Measurements from ENCODE around the gene TPST2.

TPST2 gene

GRCh38 chr22:26576026-26576680, 13.8 kb downstream of the TPST2 start:
- no peak overlapping the region for H3K27ac ChIP-seq (ENCODE audit: low read length)
- no peaks in the 10 kb centered on the region for H3K27me3 ChIP-seq (ENCODE audit: low read depth, low read length)
- H3K36me3 ChIP-seq (ENCODE audit: control insufficient read depth in 1 of 2, insufficient read depth in 2 of 2, low read length in 2 of 2), result no peaks in the 10 kb centered on the region
- H3K4me3 ChIP-seq (ENCODE audit: low read depth in 1 of 2, low read length in 2 of 2), result no peak overlapping the region
- no peaks in the 10 kb centered on the region for H3K9me3 ChIP-seq (ENCODE audit: control insufficient read depth in 1 of 2, low read length in 2 of 2)
- peaks cover 3 to 6% of the 10 kb centered on the region in 2 donors for H3K4me1 ChIP-seq (ENCODE audit: control insufficient read depth in 1 of 2, insufficient read depth in 2 of 2, low read length in 2 of 2)

- H3K4me3 ChIP-seq (ENCODE audit: low read depth in 1 of 2, low read length in 2 of 2), result no peak overlapping the region
- H3K4me1 ChIP-seq (ENCODE audit: control insufficient read depth in 1 of 2, insufficient read depth in 2 of 2, low read length in 2 of 2), result peaks cover 0 to 6% of the 10 kb centered on the region in 2 donors
- H3K27me3 ChIP-seq (ENCODE audit: low read depth, low read length), result no peaks in the 10 kb centered on the region
- H3K27ac ChIP-seq (ENCODE audit: low read length), result no peak overlapping the region
- no peaks in the 10 kb centered on the region for H3K9me3 ChIP-seq (ENCODE audit: control insufficient read depth in 1 of 2, low read length in 2 of 2)
- H3K36me3 ChIP-seq (ENCODE audit: control insufficient read depth in 1 of 2, insufficient read depth in 2 of 2, low read length in 2 of 2), result no peaks in the 10 kb centered on the region
Observed at GRCh38 chr22:26574001-26574723, 15.8 kb downstream of the TPST2 start.

GRCh38 chr22:26573026-26573662, 16.8 kb downstream of the TPST2 start:
- peak overlapping the region; percentile 2 for H3K27ac ChIP-seq (ENCODE audit: low read length)
- no peaks in the 10 kb centered on the region for H3K27me3 ChIP-seq (ENCODE audit: low read depth, low read length)
- no peaks in the 10 kb centered on the region for H3K36me3 ChIP-seq (ENCODE audit: control insufficient read depth in 1 of 2, insufficient read depth in 2 of 2, low read length in 2 of 2)
- H3K9me3 ChIP-seq (ENCODE audit: control insufficient read depth in 1 of 2, low read length in 2 of 2), result no peaks in the 10 kb centered on the region
- H3K4me3 ChIP-seq (ENCODE audit: low read depth in 1 of 2, low read length in 2 of 2), result no peak overlapping the region
- H3K4me1 ChIP-seq (ENCODE audit: control insufficient read depth in 1 of 2, insufficient read depth in 2 of 2, low read length in 2 of 2), result peaks cover 0 to 6% of the 10 kb centered on the region in 2 donors

- H3K4me1 ChIP-seq (ENCODE audit: control insufficient read depth in 1 of 2, insufficient read depth in 2 of 2, low read length in 2 of 2), result peaks cover 0 to 6% of the 10 kb centered on the region in 2 donors
- no peak overlapping the region for H3K4me3 ChIP-seq (ENCODE audit: low read depth in 1 of 2, low read length in 2 of 2)
- no peaks in the 10 kb centered on the region for H3K9me3 ChIP-seq (ENCODE audit: control insufficient read depth in 1 of 2, low read length in 2 of 2)
- H3K27ac ChIP-seq (ENCODE audit: low read length), result no peak overlapping the region
- H3K36me3 ChIP-seq (ENCODE audit: control insufficient read depth in 1 of 2, insufficient read depth in 2 of 2, low read length in 2 of 2), result no peaks in the 10 kb centered on the region
- no peaks in the 10 kb centered on the region for H3K27me3 ChIP-seq (ENCODE audit: low read depth, low read length)
Observed at GRCh38 chr22:26570864-26571525, 18.9 kb downstream of the TPST2 start.

- H3K4me1 ChIP-seq (ENCODE audit: control insufficient read depth in 1 of 2, insufficient read depth in 2 of 2, low read length in 2 of 2), result peaks cover 0 to 6% of the 10 kb centered on the region in 2 donors
- H3K27ac ChIP-seq (ENCODE audit: low read length), result no peak overlapping the region
- no peak overlapping the region for H3K4me3 ChIP-seq (ENCODE audit: low read depth in 1 of 2, low read length in 2 of 2)
- H3K36me3 ChIP-seq (ENCODE audit: control insufficient read depth in 1 of 2, insufficient read depth in 2 of 2, low read length in 2 of 2), result no peaks in the 10 kb centered on the region
- no peaks in the 10 kb centered on the region for H3K9me3 ChIP-seq (ENCODE audit: control insufficient read depth in 1 of 2, low read length in 2 of 2)
- no peaks in the 10 kb centered on the region for H3K27me3 ChIP-seq (ENCODE audit: low read depth, low read length)
Observed at GRCh38 chr22:26570115-26570514, 19.8 kb downstream of the TPST2 start.

- Histone ChIP-seq H3K4me3 (ENCODE audit: low read depth in 1 of 2, low read length in 2 of 2) (no peak overlapping the region), H3K27ac (ENCODE audit: low read length) (no peak overlapping the region), H3K27me3 (ENCODE audit: low read depth, low read length) (no peaks in the 10 kb centered on the region), H3K36me3 (ENCODE audit: control insufficient read depth in 1 of 2, insufficient read depth in 2 of 2, low read length in 2 of 2) (peaks cover 0 to 6% of the 10 kb centered on the region in 2 donors), H3K4me1 (ENCODE audit: control insufficient read depth in 1 of 2, insufficient read depth in 2 of 2, low read length in 2 of 2) (no peaks in the 10 kb centered on the region), H3K9me3 (ENCODE audit: control insufficient read depth in 1 of 2, low read length in 2 of 2) (no peaks in the 10 kb centered on the region)
Observed at GRCh38 chr22:26568207-26568706, 21.7 kb downstream of the TPST2 start.

GRCh38 chr22:26567610-26568009, 22.3 kb downstream of the TPST2 start:
- no peaks in the 10 kb centered on the region for H3K4me1 ChIP-seq (ENCODE audit: control insufficient read depth in 1 of 2, insufficient read depth in 2 of 2, low read length in 2 of 2)
- no peaks in the 10 kb centered on the region for H3K27me3 ChIP-seq (ENCODE audit: low read depth, low read length)
- H3K27ac ChIP-seq (ENCODE audit: low read length), result no peak overlapping the region
- no peaks in the 10 kb centered on the region for H3K9me3 ChIP-seq (ENCODE audit: control insufficient read depth in 1 of 2, low read length in 2 of 2)
- no peak overlapping the region for H3K4me3 ChIP-seq (ENCODE audit: low read depth in 1 of 2, low read length in 2 of 2)
- peaks cover 0 to 6% of the 10 kb centered on the region in 2 donors for H3K36me3 ChIP-seq (ENCODE audit: control insufficient read depth in 1 of 2, insufficient read depth in 2 of 2, low read length in 2 of 2)

- Histone ChIP-seq H3K36me3 (ENCODE audit: control insufficient read depth in 1 of 2, insufficient read depth in 2 of 2, low read length in 2 of 2) (peaks cover 0 to 6% of the 10 kb centered on the region in 2 donors), H3K4me3 (ENCODE audit: low read depth in 1 of 2, low read length in 2 of 2) (no peak overlapping the region), H3K4me1 (ENCODE audit: control insufficient read depth in 1 of 2, insufficient read depth in 2 of 2, low read length in 2 of 2) (no peaks in the 10 kb centered on the region), H3K27ac (ENCODE audit: low read length) (no peak overlapping the region), H3K27me3 (ENCODE audit: low read depth, low read length) (no peaks in the 10 kb centered on the region), H3K9me3 (ENCODE audit: control insufficient read depth in 1 of 2, low read length in 2 of 2) (no peaks in the 10 kb centered on the region)
Observed at GRCh38 chr22:26566994-26567393, 22.9 kb downstream of the TPST2 start.

GRCh38 chr22:26565889-26566288, 24.0 kb downstream of the TPST2 start:
- H3K9me3 ChIP-seq (ENCODE audit: control insufficient read depth in 1 of 2, low read length in 2 of 2), result no peaks in the 10 kb centered on the region
- peaks cover 0 to 6% of the 10 kb centered on the region in 2 donors for H3K36me3 ChIP-seq (ENCODE audit: control insufficient read depth in 1 of 2, insufficient read depth in 2 of 2, low read length in 2 of 2)
- H3K4me3 ChIP-seq (ENCODE audit: low read depth in 1 of 2, low read length in 2 of 2), result no peak overlapping the region
- no peak overlapping the region for H3K27ac ChIP-seq (ENCODE audit: low read length)
- H3K27me3 ChIP-seq (ENCODE audit: low read depth, low read length), result no peaks in the 10 kb centered on the region
- H3K4me1 ChIP-seq (ENCODE audit: control insufficient read depth in 1 of 2, insufficient read depth in 2 of 2, low read length in 2 of 2), result no peaks in the 10 kb centered on the region

- Histone ChIP-seq H3K4me1 (ENCODE audit: control insufficient read depth in 1 of 2, insufficient read depth in 2 of 2, low read length in 2 of 2) (no peaks in the 10 kb centered on the region), H3K27me3 (ENCODE audit: low read depth, low read length) (no peaks in the 10 kb centered on the region), H3K9me3 (ENCODE audit: control insufficient read depth in 1 of 2, low read length in 2 of 2) (no peaks in the 10 kb centered on the region), H3K4me3 (ENCODE audit: low read depth in 1 of 2, low read length in 2 of 2) (no peak overlapping the region), H3K27ac (ENCODE audit: low read length) (no peak overlapping the region), H3K36me3 (ENCODE audit: control insufficient read depth in 1 of 2, insufficient read depth in 2 of 2, low read length in 2 of 2) (peaks cover 0 to 6% of the 10 kb centered on the region in 2 donors)
Observed at GRCh38 chr22:26565181-26565580, 24.8 kb downstream of the TPST2 start.

- Histone ChIP-seq H3K9me3 (ENCODE audit: control insufficient read depth in 1 of 2, low read length in 2 of 2) (no peaks in the 10 kb centered on the region), H3K4me3 (ENCODE audit: low read depth in 1 of 2, low read length in 2 of 2) (no peak overlapping the region), H3K36me3 (ENCODE audit: control insufficient read depth in 1 of 2, insufficient read depth in 2 of 2, low read length in 2 of 2) (peaks cover 0 to 6% of the 10 kb centered on the region in 2 donors), H3K27ac (ENCODE audit: low read length) (no peak overlapping the region), H3K27me3 (ENCODE audit: low read depth, low read length) (no peaks in the 10 kb centered on the region), H3K4me1 (ENCODE audit: control insufficient read depth in 1 of 2, insufficient read depth in 2 of 2, low read length in 2 of 2) (no peaks in the 10 kb centered on the region)
Observed at GRCh38 chr22:26564672-26565071, 25.3 kb downstream of the TPST2 start.

Measured in muscle layer of duodenum (tissue), 2 donors.